ENCODE results near the gene WIPI1. TPM values are rescaled to one million over a fixed set of nuclear protein-coding genes. Genes with fewer than 3 reads are reported as not detected.
A peak's percentile ranks its signal among the peaks of the same experiment; 100 is the strongest.

The WIPI1 gene
- total RNA-seq, 1 donor from 2014 or later, result 74.4 TPM

DNA sequence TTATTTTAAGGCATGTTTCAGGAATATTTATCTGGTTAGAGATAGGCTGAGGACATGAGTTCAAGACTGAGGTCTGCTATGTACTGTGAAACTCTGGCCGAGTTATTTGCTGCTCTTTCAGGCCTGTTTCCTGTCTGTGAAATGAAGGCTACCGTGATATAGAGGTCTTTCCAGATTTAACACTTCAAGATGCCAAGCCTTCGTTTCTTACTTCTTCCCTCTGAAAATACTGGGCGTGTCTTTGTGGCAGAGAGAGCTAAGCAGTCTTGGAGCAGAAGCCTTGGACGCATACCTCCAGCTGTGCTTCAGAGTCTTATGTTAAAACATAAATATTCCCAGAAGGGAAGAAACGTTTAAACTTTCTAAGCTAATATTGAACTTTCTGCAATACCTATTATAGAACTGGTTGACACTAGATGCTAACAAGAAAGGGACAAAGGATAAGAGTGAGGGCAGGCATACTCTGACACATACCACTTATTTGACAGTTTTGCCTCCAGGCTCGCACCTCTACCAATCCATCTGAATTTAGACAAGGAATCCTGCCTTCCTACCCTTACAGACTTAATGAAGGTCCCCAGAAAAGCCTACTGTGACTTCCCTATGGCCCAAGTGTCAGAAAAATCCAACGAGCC, 17.5 kb downstream of the WIPI1 start:
- no peak for DNase-seq (ENCODE audit: low spot score)

DNA sequence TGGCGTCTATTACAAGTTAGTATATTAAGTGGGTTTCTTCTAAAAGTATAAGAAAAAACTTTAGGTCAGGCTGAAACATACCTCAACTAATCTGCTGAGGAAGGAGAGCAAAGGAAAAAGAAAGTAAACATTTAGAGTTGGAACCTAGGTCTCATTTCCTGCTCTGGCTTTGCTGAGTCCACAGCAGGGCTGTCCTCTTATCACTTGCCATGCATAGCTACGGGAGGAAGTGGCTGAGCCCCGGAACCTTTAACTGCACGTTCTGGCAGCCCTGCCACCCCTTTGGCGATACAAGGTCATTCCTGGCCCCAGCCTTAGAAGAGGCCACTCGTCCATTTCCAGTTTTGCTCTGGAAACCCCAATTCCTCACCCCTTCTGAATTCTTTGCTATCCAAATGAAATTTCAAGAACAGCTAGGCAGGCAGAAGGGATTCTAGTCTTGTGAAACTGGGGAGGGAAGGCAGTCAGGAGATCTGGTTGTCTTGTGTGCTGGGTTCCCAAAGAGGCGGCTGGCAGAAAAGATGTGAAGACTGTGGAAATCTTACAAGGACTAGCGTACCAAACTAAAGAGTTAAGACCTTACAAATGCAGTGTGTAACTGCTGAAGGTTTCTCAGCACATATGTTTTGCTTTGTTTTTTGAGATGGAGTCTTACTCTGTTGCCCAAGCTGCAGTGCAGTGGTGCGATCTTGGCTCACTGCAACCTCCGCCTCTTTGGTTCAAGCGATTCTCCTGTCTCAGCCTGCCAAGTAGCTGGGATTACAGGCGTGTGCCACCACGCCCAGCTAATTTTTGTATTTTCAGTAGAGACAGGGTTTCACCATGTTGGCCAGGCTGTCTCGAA, 19.1 kb downstream of the WIPI1 start:
- DNase-seq (ENCODE audit: low spot score), result peak; percentile 53

DNA sequence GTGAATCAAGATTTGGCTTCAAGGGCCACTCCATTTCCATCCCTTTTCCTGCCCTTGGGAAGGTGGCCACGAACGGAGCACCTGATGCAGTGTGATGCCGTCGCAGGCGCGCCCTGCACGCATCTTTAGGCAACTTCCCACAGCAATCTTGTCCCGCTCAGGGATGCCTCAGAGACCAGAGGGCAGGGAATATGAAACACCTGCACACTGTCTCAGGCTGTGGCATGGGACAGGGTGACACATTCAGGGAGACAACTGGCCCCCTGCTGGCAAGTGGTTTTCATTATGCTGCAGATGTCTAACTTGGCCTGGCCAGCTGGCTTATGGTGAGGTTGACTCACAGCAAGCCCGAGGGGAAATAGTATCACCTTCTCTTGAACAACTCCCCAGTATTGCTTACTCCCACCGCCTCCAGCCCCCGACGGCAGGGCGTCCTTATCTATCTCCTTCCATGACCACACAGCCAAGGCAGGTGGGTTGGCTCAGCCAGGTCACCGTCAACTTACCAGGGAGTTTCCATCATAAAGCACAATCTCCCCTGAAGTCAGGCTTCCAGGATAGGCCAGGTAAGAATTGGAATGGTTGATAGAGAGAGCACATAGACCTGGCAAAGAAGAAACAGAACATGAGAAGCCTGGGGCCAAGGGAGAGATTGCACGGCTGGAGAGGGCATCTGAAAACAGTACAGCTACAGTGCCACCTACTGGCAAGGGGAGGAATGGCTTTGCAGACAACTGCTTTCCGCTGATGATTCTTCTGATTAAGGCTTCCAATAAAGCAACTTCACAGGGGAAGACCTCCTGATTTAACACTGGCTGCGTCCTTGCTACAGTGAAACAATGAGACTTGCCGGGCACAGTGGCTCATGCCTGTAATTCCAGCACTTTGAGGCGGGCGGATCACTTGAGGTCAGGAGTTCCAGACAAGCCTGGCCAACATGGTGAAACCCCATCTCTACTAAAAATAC, 21.1 kb downstream of the WIPI1 start:
- DNase-seq (ENCODE audit: low spot score), result peak; percentile 62

DNA sequence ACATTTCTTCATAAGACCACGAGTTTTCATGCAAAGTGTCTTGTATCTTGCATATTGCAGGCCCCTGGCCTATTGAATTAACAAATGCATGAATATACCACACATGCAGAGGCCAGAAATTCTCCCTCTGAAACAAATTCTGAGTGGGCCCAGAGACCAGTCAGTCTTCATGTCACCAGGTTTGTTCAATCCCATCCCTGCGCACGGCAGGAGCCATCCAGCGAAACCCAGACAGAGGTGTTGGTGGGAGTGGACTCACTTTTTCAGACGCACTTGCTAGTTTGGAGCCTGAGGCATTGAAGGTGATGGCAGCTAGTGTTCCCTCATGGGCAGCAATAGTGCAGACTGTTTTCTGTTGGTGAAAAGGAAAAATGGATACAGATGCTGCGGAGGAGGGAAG, 21.9 kb downstream of the WIPI1 start:
- no peak for DNase-seq (ENCODE audit: low spot score)

DNA sequence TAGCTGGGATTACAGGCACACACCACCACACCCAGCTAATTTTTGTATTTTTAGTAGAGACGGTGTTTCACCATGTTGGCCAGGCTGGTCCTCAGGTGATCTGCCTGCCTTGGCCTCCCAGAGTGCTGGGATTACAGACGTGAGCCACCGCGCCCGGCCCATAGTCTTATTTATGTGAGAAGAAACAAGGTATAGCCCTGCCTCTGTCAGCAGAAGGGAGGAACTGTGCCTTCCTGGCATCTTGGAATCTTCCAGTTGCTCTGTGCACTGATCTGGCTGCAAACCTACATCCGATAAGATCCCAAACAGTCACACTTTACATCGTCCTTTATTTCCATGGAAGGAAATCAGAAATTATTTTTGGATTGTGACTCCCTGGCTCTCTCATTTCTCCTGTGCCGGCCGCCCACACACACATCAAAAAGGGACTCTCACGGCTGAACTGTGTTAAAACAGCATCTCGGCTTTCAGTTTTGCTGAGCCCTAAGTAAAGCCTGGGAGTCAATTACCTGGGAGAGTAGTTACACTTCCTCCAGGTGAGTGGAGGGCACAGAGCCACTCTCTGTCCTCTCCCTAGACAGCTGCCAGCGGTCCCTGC, 23.3 kb downstream of the WIPI1 start:
- no peak for DNase-seq (ENCODE audit: low spot score)

DNA sequence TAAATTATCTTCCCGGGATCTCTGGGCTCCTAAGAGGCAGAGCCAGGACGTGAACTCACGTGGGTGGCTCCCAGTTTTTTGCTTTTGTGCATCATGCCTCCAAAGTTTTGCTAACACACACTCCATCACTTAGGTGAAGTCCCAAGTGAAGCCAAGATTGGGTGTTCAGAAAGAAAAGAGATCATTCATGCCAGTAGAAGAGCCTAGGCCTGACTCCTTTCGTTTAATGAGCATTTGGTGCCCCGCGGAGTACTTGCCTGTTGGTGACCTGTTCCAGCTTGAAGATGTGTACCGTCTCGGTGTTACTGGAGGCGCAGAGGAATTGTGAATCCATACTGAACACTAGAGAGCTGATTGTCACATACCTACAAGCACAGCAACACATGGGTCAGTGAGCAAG, 24.1 kb downstream of the WIPI1 start:
- no peak for DNase-seq (ENCODE audit: low spot score)

DNA sequence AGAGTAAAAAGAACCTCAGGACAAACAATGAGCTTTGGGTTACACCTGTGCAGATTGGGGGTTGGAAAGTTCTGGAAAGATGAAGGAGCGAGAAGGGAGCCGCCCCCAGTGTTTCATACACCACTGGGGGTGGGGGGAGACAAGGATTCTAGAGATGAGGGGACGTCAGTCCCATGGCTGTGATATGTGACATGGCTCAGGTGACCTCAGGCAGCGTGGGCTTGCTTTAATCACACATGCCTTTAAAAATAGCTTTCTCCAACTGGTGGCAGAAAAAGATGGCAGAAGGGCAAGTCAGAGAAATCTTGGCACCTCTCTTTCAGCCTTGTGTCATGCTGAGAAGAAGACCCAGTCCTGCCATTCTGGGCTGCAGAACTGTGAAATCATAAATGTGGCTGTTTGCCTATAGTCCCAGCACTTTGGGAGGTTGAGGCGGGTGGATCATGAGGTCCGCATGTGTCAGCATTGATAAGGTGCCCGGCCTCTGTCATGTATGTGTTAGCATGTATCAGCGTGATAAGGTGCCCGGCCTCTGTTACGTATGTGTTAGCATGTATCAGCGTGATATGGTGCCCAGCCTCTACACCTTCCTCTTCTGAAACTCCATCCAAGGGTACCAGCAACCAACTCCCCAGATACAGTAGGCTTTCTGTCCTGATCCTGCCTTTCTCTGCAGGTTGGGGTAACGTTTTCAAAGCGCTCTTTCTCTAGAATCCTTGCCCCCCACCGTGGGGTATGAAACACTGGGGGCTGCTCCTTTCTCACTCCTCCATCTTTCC, 25.0 kb downstream of the WIPI1 start:
- DNase-seq (ENCODE audit: low spot score), result no peak

DNA sequence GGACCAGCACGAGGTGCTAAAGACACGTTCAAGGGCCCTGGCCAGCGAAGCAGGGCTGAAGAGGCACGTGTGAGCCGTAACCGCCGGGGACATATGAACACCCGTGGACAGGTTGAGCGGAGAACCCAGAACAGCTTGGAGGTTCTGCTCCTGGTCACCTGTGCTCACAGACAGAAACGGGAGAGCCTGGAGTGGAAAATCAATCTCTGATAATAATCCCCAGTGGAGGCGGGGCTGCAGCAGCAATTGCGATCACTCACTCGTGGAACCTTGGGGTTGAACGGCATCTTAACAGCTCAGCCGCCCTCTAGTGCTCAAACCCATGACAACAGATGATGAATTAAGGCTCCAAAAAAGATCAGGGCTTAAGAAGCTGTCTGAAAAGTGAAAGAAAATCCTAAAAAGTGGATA, 25.6 kb downstream of the WIPI1 start:
- no peak for DNase-seq (ENCODE audit: low spot score)

DNA sequence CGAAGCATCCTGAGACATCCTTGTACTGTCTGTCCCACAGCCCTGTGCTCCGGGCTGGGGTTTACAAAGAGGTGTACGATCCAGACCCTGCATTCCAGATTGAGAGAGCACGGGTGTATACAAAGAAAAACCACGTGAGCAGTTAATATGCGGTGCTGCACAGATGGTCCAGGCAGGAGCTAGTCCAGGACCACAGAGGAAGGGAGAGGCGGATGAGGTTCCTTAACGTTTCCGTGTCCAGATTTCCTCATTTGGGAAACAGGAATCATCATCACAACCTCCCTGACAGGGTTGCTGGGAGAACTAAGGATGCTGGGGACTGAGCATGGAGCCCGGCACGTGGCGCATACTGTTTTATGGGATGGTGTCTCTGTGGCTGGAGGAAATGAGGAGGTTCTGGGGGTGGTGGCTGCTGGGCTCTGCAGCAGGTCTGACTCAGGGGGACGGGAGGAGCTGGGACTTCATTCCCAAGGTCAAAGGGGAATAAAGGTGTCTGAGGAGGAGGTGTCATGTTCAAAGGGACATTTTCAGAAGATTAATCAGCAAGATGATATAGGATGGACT, 26.2 kb downstream of the WIPI1 start:
- no peak for DNase-seq (ENCODE audit: low spot score)

DNA sequence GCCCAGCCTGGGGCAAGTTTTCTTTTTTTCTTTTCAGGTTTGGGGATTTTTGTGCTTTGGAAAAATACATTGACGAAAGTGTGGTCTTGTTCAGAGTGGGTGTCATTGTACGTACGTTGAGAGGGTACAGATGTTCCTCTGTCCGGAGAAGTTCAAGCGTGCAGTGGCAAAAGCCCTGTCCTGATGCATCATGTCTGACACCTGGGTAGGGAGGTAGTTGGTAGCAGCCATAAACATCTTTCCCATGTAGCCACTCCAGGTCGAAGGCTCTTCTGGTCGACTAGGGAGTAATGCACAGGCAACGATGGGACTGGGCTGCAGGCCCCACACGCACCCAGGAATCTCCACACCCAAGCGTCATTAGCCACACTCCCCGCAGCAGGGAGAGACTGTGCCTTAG, 27.4 kb downstream of the WIPI1 start:
- no peak for DNase-seq (ENCODE audit: low spot score)

DNA sequence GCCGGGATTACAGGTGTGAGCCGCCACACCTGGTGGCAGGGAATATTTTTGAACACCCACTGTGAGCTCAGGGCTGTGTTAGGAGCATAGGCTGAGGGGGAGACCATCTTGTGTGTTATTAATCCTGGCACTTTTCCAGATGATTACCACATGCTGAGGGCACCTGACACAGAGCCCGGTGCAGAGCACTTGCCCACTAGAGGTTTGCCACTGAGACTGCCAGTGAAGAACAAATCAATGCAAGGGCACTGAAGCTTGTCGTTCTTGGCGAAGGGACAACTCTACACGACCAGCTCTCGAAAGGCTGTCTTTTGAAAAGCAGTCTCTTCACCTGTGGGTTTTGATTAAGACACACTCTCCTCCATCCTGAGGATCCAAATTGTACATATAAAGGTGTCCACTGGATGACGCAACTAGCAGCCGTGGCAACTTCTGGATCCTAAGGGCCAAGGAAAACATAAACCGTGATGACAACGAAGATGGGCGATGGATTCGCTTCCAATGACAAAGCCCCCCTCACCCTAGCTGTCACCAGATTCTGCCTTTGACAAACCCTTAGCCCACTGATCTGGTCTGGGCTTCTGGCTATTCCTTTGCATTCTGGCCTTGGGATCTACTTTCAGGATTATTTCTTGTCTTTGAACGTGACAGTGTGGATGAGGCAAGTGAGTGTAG, 28.7 kb downstream of the WIPI1 start:
- no peak for DNase-seq (ENCODE audit: low spot score)

DNA sequence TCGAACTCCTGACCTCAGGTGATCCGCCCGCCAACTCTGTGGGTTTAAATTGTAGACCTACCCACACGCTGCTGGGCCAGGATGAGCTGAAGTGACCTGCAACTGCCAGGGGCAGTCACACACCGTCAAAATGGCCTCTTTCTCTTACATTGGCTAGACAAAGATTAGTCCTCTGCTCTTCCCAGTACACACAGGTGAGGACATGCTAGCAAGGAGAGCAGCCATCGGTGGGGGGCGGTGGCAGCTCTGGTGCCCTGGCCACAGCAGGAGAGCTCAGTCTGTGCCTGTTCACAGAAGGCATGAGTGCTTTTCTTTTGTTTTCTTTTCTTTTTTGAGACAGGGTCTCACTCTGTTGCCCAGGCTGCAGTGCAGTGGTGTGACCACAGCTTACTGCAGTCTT, 29.7 kb downstream of the WIPI1 start:
- DNase-seq (ENCODE audit: low spot score), result no peak

DNA sequence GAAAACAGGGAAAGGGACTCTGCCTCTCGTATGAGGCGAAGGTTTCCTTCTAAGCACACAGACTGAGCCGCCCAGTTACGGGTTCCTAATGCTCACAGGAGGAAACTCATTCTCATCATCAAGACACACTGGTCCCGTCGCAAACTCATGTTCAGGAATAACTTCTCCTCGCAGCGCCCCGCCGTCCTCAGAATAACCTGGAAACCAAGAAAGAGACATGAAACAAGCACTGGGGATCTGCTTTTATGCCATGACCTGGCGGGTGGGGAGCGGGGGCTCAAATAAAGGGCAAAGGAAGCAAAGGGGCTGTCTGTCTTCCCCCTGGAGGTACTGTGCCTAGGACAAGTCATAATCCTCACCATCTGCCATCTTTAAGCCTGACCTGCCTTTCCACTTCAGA, 31.3 kb downstream of the WIPI1 start:
- DNase-seq (ENCODE audit: low spot score), result no peak

DNA sequence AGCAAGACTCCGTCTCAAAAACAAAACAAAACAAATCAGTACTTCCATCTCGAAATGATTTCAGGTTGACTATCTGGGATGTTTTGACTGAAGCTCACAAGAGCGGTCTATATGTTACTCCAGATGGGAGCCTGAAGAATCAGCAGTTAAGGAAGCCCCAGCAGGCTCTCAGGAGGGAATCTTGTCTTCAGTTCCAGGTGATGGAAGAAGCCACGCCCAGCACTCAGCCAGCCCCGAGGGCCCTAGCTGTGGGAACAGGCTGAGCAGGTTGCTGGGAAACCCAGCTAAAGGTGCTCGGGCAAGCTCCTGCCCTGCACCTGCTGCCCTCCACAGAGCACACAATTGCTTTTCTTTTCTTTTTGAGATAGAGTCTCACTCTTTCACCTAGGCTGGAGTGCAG, 32.4 kb downstream of the WIPI1 start:
- peak; percentile 17 for DNase-seq (ENCODE audit: low spot score)

DNA sequence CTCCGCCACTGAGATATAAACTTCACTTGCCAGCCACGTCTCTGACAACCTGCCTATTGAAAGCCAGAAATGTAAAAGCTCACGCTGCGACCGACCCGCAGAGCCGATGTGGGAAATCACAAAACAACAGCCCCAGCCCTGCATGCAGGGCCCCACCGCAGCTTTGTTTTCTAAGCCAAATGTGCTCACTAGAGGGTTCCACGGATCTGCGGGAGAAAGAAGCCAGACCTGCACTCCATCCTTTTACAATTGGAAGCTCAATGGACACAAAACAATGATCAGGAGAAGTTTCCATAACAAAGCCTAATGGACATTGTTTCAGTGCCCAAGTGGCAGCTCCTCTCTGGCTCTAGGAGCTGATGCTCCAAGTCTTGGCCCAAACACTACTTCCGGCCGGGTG, 33.1 kb downstream of the WIPI1 start:
- DNase-seq (ENCODE audit: low spot score), result no peak

DNA sequence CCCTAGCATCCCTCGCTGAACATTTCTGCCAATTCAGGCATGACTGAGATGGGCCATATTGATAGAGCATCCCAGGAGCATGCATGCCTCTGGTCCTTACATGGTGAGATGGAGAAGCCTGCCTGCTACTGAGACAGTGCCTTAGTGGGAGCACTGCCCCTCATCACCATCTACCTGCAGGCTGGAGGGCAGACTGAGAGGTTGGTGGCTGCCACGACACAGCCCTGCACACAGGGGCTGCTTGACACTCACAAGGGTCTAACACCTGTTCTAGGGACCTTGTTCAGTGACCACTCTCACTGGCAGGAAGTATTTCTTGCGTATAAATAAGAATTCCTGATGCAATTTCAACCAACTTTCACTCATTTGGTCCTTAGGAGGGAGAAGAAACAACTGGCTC, 34.0 kb downstream of the WIPI1 start:
- no peak for DNase-seq (ENCODE audit: low spot score)

DNA sequence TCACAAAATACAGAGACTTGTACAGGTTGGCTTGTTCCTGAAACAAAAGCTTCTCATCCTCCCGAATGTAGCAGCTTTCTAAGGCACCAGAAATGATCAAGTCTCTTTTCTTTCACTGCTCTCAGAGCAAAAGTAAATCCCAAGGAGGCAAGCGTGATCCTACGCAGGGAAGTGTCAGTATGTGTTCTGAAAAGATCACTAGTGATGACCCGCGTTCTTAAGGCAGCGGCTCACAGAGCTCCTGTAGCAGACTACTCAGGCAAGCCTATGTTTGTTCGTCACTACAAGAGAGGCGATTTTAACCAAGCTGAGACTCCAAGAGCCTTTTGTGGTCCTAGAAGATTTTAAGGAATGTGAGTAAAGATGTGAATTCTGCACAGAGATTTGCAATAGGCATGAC, 34.5 kb downstream of the WIPI1 start:
- DNase-seq (ENCODE audit: low spot score), result no peak

DNA sequence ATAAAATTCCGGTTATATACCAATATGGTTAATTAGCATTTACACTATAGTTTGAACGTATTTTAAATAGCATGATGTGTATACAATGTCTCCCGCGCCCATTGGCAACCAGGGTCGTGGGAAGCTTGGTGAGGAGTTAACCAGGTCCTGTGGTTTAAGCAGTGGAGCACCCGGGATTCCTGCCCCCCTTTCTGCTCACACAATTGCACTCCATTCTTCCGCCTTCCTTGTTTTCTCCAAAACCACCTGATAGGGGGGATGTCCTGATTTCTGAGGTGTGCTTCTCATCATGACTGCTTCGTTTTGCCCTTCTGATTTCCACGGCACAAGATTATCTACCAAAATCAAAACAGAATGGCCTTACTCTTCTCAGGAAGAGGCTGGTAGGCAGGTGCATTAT, 35.8 kb downstream of the WIPI1 start:
- DNase-seq (ENCODE audit: low spot score), result no peak

DNA sequence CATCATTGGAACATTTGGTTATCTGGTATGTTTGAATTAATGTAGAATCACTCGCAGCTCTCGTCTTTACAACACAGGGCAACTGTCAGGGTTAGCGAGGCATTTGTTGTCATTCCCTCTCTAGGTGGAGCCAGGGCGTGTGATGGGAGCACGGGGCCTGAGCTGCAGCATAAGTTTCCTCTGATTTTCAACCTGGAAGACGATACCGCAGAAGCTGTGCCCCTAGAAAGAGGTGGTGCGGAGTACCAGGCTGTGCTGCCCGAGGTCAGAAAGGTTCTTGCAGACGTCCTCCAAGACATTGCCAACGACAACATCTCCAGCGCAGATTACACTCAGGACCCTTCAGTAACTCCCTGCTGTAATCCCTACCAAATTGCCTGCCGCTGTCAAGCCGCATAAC, 37.2 kb downstream of the WIPI1 start:
- DNase-seq (ENCODE audit: low spot score), result no peak

DNA sequence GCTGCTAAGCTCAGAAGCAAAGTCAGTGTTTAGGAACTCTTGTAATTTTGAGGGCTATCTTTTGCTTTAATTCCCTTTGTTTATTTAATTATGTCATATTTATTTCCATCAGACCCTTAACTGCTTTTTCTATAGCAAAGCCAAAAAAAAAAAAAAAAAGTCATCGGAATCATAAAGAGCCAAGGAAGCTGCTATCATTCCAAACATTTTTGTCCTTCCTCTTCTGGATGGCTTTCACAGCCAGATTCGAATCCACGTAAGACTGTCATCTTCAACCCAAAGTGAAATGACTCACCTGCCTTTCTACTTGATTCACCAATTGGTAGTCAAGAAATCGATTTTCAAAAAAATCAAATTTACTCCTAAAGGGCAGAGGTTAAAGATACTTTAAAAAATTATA, 38.4 kb downstream of the WIPI1 start:
- no peak for DNase-seq (ENCODE audit: low spot score)
